ENCODE data around the gene KLHL29. TPM values are rescaled to one million over a fixed set of nuclear protein-coding genes. Genes with fewer than 3 reads are reported as not detected.
A peak's percentile ranks its signal among the peaks of the same experiment; 100 is the strongest.
"Not testable (repeated sequence)": the region's sequence is repeated elsewhere in the genome, so short reads cannot be mapped to it uniquely, and the experiment has no call there.

Gene KLHL29
- total RNA-seq, 1 experiment from 2014 or later = 3.8 TPM

DNA sequence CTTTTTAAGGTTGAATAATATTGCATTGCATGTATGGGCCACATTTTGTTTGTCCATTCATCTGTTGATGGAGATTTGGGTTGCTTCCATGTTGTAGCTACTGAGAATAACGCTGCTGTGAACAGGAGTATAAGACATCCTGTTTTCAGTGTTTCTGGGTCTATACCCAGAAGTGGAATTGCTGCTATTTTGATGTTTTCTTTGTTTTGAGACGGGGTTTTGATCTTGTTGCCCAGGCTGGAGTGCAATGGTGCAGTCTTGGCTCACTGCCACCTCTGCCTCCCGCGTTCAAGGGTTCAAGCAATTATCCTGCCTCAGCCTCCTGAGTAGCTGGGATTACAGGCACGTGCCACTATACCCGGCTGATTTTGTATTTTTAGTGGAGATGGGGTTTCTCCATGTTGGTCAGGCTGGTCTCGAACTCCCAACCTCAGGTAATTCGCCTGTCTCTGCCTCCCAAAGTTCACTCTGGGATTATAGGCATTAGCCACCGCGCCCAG lies 6.3 kb downstream of the KLHL29 start:
- H3K9ac ChIP-seq (ENCODE audit: low read length); H3K9me2 ChIP-seq (replicated peaks; ENCODE audit: insufficient read depth, low read length); H3K79me2 ChIP-seq (ENCODE audit: low read length); H3K4me3 ChIP-seq (ENCODE audit: low read length); H3K9me3 ChIP-seq (ENCODE audit: low read length); H3K27me3 ChIP-seq (ENCODE audit: low read length); H3K36me3 ChIP-seq (ENCODE audit: insufficient read depth, low read length); H3K27ac ChIP-seq (ENCODE audit: low read length); H3K4me2 ChIP-seq (ENCODE audit: low read depth, low read length, poor library complexity, severe bottlenecking); H2AFZ ChIP-seq (ENCODE audit: low read length); DNase-seq: not testable (repeated sequence)
- peaks cover 24% of the 10 kb centered on the region; the same call in 1 of the 2 replicates for H4K20me1 ChIP-seq (ENCODE audit: insufficient read depth, low read depth, low read length)
- peaks cover 55% of the 10 kb centered on the region for H3K4me1 ChIP-seq (ENCODE audit: low read length)

DNA sequence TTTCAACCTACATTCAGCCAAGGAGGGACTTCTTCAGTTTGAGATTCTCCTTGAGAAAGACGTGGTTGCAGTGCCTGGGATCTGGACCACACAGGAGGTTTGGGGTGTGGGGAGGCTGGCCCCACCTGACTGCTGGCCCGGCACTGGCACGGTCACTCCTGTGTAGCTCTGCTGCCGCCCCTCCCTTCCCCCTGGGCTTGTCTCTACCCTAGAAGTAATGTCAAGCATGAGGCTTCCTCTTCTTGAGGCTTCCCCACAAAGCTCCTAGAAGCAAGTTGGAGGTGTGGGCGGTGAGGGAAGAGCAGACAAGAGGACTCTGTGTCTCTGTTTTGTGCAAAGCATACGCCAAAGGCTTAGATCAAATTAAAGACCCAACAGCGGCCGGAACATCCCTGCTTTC lies 8.7 kb downstream of the KLHL29 start:
- H3K4me1 ChIP-seq (ENCODE audit: low read length) = peaks cover 37% of the 10 kb centered on the region
- H3K9me3 ChIP-seq (ENCODE audit: low read length) = no peaks in the 10 kb centered on the region
- peaks cover 35% of the 10 kb centered on the region; the same call in 1 of the 2 replicates for H4K20me1 ChIP-seq (ENCODE audit: insufficient read depth, low read depth, low read length)
- no peaks in the 10 kb centered on the region for H3K36me3 ChIP-seq (ENCODE audit: insufficient read depth, low read length)
- no peak overlapping the region for H3K4me3 ChIP-seq (ENCODE audit: low read length)
- no peak for DNase-seq
- H3K79me2 ChIP-seq (ENCODE audit: low read length) = no peaks in the 10 kb centered on the region
- H3K4me2 ChIP-seq (ENCODE audit: low read depth, low read length, poor library complexity, severe bottlenecking) = peak overlapping the region; percentile 31
- H2AFZ ChIP-seq (ENCODE audit: low read length) = no peak overlapping the region
- H3K9ac ChIP-seq (ENCODE audit: low read length) = no peak overlapping the region
- no peaks in the 10 kb centered on the region for H3K9me2 ChIP-seq (replicated peaks; ENCODE audit: insufficient read depth, low read length)
- no peaks in the 10 kb centered on the region for H3K27me3 ChIP-seq (ENCODE audit: low read length)
- no peak overlapping the region for H3K27ac ChIP-seq (ENCODE audit: low read length)

DNA sequence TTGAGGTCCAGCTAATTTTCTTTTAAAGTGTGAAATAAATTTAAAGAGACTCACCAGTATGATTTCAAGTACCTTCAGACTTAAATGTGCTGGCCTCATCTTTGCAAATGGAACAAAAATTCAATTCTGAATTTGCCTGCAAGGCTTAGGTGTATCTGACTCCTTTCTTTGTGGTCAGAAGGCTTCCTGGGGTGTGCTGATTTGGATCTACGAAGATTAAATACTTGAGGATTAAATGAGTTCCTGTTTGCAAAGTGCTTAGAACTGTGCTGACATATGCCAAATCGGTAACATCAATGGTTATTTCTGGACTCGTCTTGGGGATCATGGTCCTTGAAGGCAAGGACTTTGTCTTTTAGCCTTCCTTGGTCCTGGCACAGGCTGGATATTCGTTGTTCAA lies 9.7 kb downstream of the KLHL29 start:
- no peaks in the 10 kb centered on the region for H3K9me2 ChIP-seq (replicated peaks; ENCODE audit: insufficient read depth, low read length)
- no peak overlapping the region for H3K27ac ChIP-seq (ENCODE audit: low read length)
- H3K4me1 ChIP-seq (ENCODE audit: low read length) = peaks cover 37% of the 10 kb centered on the region
- peak overlapping the region; percentile 38 for H3K4me2 ChIP-seq (ENCODE audit: low read depth, low read length, poor library complexity, severe bottlenecking)
- no peaks in the 10 kb centered on the region for H3K36me3 ChIP-seq (ENCODE audit: insufficient read depth, low read length)
- H3K9ac ChIP-seq (ENCODE audit: low read length) = no peak overlapping the region
- H3K9me3 ChIP-seq (ENCODE audit: low read length) = no peaks in the 10 kb centered on the region
- H3K4me3 ChIP-seq (ENCODE audit: low read length) = no peak overlapping the region
- H3K79me2 ChIP-seq (ENCODE audit: low read length) = no peaks in the 10 kb centered on the region
- H3K27me3 ChIP-seq (ENCODE audit: low read length) = no peaks in the 10 kb centered on the region
- no peak for DNase-seq
- no peak overlapping the region for H2AFZ ChIP-seq (ENCODE audit: low read length)
- peaks cover 36% of the 10 kb centered on the region; the same call in 1 of the 2 replicates for H4K20me1 ChIP-seq (ENCODE audit: insufficient read depth, low read depth, low read length)

DNA sequence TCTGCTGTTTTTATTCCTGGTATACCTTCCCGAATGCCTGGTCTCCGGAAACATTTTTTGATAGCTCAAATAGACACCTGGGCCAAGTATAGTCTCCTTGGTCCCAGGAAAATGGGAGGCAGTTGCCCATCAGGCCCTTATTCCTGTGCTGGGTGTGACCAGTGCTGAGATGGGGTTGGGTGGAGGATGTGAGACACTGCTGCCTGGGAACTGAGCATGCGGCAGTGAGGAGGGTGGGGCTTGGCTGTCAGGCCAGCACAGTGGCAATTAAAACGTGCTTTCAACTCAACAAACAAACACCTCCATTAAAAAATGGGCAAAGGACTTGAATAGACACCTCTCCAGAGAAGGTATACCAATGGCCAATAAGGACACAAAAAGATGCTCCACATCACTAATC lies 12.5 kb downstream of the KLHL29 start:
- no peaks in the 10 kb centered on the region for H3K27me3 ChIP-seq (ENCODE audit: low read length)
- no peak for DNase-seq
- H3K9me3 ChIP-seq (ENCODE audit: low read length) = no peaks in the 10 kb centered on the region
- H3K79me2 ChIP-seq (ENCODE audit: low read length) = no peaks in the 10 kb centered on the region
- no peaks in the 10 kb centered on the region for H3K36me3 ChIP-seq (ENCODE audit: insufficient read depth, low read length)
- no peaks in the 10 kb centered on the region for H3K9me2 ChIP-seq (replicated peaks; ENCODE audit: insufficient read depth, low read length)
- H3K27ac ChIP-seq (ENCODE audit: low read length) = no peak overlapping the region
- H2AFZ ChIP-seq (ENCODE audit: low read length) = no peak overlapping the region
- no peak overlapping the region for H3K4me2 ChIP-seq (ENCODE audit: low read depth, low read length, poor library complexity, severe bottlenecking)
- peaks cover 28% of the 10 kb centered on the region for H3K4me1 ChIP-seq (ENCODE audit: low read length)
- H3K9ac ChIP-seq (ENCODE audit: low read length) = no peak overlapping the region
- H4K20me1 ChIP-seq (ENCODE audit: insufficient read depth, low read depth, low read length) = peaks cover 47% of the 10 kb centered on the region
- no peak overlapping the region for H3K4me3 ChIP-seq (ENCODE audit: low read length)

DNA sequence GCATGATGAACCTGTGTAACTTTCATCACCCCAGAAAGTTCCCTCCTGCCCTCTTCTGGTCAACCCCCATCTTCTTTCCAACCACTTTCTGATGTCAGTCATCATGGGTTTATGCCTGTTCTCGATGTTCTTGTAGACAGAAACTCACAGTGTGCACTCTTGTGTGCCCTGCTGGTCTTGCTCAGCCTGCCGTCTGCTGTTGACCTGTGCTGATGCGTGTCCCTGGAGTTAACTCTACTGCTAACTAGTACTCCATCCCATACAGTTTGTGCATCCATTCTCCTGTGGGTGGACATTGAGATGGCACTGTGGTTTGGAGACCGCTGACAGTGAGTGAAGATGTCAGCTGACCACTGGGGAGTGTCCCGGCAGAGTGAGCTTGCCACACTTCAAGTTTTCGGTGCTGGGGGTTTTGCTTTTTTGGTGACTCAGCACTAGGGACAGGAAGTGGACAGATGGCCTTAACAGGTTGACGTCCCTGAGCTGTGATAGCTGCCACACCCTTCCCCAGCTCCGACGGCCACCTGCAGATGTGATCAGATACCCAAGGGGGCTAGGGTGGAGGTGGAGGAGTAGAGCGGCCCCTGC lies 14.8 kb downstream of the KLHL29 start:
- H3K27me3 ChIP-seq (ENCODE audit: low read length) = no peaks in the 10 kb centered on the region
- H3K36me3 ChIP-seq (ENCODE audit: insufficient read depth, low read length) = no peaks in the 10 kb centered on the region
- peak; percentile 65 for DNase-seq
- H3K9me3 ChIP-seq (ENCODE audit: low read length) = no peaks in the 10 kb centered on the region
- H3K79me2 ChIP-seq (ENCODE audit: low read length) = no peaks in the 10 kb centered on the region
- no peaks in the 10 kb centered on the region for H3K9me2 ChIP-seq (replicated peaks; ENCODE audit: insufficient read depth, low read length)
- H2AFZ ChIP-seq (ENCODE audit: low read length) = no peak overlapping the region
- no peak overlapping the region for H3K4me2 ChIP-seq (ENCODE audit: low read depth, low read length, poor library complexity, severe bottlenecking)
- peaks cover 23% of the 10 kb centered on the region for H3K4me1 ChIP-seq (ENCODE audit: low read length)
- H3K27ac ChIP-seq (ENCODE audit: low read length) = no peak overlapping the region
- no peak overlapping the region for H3K9ac ChIP-seq (ENCODE audit: low read length)
- peaks cover 44% of the 10 kb centered on the region for H4K20me1 ChIP-seq (ENCODE audit: insufficient read depth, low read depth, low read length)
- no peak overlapping the region for H3K4me3 ChIP-seq (ENCODE audit: low read length)

DNA sequence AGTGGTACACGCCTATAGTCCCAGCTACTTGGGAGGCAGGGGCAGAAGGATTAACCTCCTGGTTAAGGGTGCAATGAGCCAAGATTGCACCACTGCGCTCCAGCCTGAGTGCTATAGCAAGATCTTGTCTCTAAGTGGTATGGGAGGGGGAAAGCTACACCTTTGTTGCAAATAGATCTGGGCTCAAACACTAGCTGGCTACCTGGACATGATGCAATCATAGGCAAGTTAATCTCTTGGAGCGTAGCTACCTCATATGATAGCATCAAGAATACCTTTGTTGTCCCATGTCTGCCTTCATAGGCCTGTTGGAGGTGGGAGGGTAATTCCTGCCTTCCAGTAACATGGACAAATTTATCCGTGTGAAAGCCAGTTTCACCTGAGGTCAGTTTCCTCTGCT lies 15.7 kb downstream of the KLHL29 start:
- Histone ChIP-seq H3K4me1 (ENCODE audit: low read length) (peaks cover 22% of the 10 kb centered on the region), H3K9ac (ENCODE audit: low read length) (no peak overlapping the region), H3K27me3 (ENCODE audit: low read length) (no peaks in the 10 kb centered on the region), H3K9me2 (replicated peaks; ENCODE audit: insufficient read depth, low read length) (no peaks in the 10 kb centered on the region), H3K27ac (ENCODE audit: low read length) (no peak overlapping the region), H2AFZ (ENCODE audit: low read length) (no peak overlapping the region), H3K36me3 (ENCODE audit: insufficient read depth, low read length) (no peaks in the 10 kb centered on the region), H3K4me3 (ENCODE audit: low read length) (no peak overlapping the region), H3K79me2 (ENCODE audit: low read length) (no peaks in the 10 kb centered on the region), H3K4me2 (ENCODE audit: low read depth, low read length, poor library complexity, severe bottlenecking) (no peak overlapping the region), H4K20me1 (ENCODE audit: insufficient read depth, low read depth, low read length) (peaks cover 39% of the 10 kb centered on the region), H3K9me3 (ENCODE audit: low read length) (no peaks in the 10 kb centered on the region)
- DNase-seq = no peak

DNA sequence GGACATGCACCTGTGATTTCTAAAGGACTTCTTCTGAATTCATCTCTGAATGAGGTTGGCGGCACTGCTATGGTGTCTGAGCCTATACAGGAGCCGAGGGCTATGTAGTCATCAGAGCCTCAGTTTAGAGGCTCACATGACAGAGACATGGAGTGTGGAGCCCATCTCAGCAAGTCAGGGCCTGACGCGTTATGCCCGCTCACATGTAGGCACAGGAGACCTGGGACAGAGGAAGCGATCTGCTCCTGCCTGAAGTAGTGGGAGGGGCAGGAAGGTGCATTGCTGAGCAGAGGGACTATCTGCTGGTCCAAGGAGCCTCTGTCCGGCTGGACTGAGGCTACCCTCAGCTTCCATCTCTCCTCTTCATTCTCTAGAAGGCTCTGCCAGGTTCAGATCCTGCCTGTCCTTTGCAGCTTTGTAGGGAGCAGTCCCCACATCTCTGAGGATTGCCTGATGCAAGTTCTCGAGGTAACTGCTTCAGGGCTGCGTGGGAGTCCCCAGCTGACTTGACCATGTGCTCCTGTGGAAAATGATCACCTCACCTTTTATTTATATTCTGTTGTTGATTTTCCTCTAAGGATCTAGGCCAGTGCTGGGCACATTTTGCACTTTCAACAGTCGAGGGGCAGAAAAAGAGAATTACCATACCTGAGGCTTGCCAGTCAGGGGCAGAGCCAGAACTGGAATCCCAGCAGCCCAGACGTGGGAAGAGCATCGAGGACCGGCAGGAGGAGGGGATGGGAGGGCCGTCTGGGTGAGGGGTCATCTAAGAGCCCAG lies 16.6 kb downstream of the KLHL29 start:
- no peaks in the 10 kb centered on the region for H3K9me3 ChIP-seq (ENCODE audit: low read length)

DNA sequence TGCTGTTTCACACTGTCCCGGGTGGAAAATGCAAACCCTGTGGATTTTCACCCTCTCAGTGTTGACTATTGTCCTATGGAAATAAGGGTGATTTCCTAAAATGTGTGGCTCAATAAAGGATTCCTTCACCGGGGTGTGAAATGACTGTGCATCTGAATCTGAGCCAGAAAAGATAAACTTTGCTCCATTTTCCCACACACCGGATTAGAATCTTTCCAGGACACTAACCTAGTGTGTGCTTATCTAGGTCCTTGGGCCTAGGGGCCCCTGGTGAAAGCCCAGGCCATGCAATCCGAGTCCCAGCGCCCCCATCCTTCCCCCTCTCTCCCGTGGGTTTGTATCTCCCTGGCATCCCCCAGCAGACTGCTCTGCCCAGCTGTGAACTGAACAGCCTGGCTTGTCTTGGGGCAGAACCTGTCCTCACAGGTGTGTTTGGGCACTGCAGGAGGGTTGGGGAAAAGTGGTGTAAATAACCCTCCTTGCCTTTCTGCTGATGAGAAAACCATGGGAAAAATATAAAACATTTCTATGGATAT lies 17.3 kb downstream of the KLHL29 start:
- DNase-seq = no peak
- Histone ChIP-seq H2AFZ (ENCODE audit: low read length) (no peak overlapping the region), H3K4me2 (ENCODE audit: low read depth, low read length, poor library complexity, severe bottlenecking) (no peak overlapping the region), H3K9ac (ENCODE audit: low read length) (no peak overlapping the region), H3K27ac (ENCODE audit: low read length) (no peak overlapping the region), H3K27me3 (ENCODE audit: low read length) (no peaks in the 10 kb centered on the region), H3K9me2 (replicated peaks; ENCODE audit: insufficient read depth, low read length) (no peaks in the 10 kb centered on the region), H4K20me1 (ENCODE audit: insufficient read depth, low read depth, low read length) (peaks cover 29% of the 10 kb centered on the region), H3K9me3 (ENCODE audit: low read length) (no peaks in the 10 kb centered on the region), H3K4me3 (ENCODE audit: low read length) (no peak overlapping the region), H3K4me1 (ENCODE audit: low read length) (peaks cover 30% of the 10 kb centered on the region), H3K79me2 (ENCODE audit: low read length) (no peaks in the 10 kb centered on the region), H3K36me3 (ENCODE audit: insufficient read depth, low read length) (no peaks in the 10 kb centered on the region)

More for the DNA sequence above, 16.6 kb downstream of the KLHL29 start:
- Histone ChIP-seq H3K79me2 (ENCODE audit: low read length) (no peaks in the 10 kb centered on the region), H2AFZ (ENCODE audit: low read length) (no peak overlapping the region), H3K4me1 (ENCODE audit: low read length) (peaks cover 26% of the 10 kb centered on the region), H3K9ac (ENCODE audit: low read length) (no peak overlapping the region), H3K36me3 (ENCODE audit: insufficient read depth, low read length) (no peaks in the 10 kb centered on the region), H3K4me3 (ENCODE audit: low read length) (no peak overlapping the region), H3K27me3 (ENCODE audit: low read length) (no peaks in the 10 kb centered on the region), H3K27ac (ENCODE audit: low read length) (no peak overlapping the region), H3K9me2 (replicated peaks; ENCODE audit: insufficient read depth, low read length) (no peaks in the 10 kb centered on the region), H3K4me2 (ENCODE audit: low read depth, low read length, poor library complexity, severe bottlenecking) (no peak overlapping the region), H4K20me1 (ENCODE audit: insufficient read depth, low read depth, low read length) (peaks cover 33% of the 10 kb centered on the region)
- DNase-seq = no peak
